NCI-H187 treated with DMSO at 0.1 percent for 48 hours (cell line): ENCODE measurements around the gene MAML1.
"Not testable (repeated sequence)": the region's sequence is repeated elsewhere in the genome, so short reads cannot be mapped to it uniquely, and the experiment has no call there.

ENCODE experiments used
- DNase-seq: peaks from one replicate; lab custom pipeline; 2025; lab: John Stamatoyannopoulos, UW

MAML1 gene

DNA sequence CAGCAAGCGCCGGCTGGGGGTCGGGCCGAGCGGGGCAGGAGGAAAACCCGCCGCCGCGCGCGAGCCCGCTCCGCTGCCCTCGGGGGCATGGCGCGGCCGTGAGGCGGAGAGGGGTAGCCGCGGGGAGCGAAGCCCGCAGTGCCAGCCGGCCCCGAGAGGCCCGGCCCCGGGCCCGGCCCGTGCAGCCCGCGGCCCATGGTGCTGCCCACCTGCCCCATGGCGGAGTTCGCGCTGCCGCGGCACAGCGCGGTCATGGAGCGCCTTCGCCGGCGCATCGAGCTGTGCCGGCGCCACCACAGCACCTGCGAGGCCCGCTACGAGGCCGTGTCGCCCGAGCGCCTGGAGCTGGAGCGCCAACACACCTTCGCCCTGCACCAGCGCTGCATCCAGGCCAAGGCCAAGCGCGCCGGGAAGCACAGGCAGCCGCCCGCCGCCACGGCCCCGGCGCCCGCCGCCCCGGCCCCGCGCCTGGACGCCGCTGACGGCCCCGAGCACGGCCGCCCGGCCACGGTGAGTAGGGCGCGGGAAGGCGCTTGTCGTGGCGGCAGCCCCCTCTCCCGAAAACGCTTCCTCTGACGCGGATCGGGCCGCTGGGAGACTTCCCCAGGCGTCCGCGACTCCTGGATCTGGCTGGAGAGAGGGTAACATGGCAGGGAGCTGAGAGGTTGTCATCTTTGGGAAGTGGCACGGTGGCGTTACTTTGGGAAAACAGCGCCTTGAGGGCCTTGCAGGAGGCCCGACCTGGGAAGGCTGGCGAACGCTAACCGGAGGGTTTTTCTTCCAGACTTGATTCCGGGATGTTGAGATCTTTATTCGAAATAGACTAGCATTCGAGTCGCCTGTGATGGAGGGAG, 523 bp downstream of the MAML1 start:
- no peak for DNase-seq

- DNase-seq = no peak
Observed at GRCh38 chr5:179733772-179734126, 1.1 kb downstream of the MAML1 start.

DNA sequence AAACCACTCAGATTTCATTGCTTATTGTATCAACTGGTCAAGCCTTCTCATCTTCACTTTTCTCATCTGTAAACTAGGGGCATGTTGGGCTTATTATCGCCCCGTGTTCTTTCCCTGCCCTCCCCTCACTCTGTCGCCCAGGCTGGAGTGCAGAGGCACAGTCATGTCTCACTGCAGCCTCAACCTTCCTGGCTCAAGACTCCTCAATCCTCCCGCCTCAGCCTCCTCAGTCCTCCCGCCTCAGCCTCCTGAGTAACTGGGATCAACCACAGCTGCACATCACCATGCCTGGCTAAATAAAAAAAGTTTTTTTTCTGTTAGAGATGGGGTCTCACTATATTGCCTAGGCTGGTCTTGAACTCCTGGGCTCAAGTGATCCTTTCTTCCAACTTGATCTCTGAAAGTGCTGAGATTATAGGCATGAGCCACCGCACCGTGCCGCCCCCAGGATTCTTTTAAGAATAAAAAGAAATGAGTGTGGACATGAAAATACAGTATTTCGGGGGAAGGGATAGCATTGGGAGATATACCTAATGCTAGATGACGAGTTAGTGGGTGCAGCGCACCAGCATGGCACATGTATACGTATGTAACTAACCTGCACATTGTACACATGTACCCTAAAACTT, 2.0 kb downstream of the MAML1 start:
- no peak for DNase-seq

- DNase-seq = no peak
Observed at GRCh38 chr5:179738742-179739141, 6.1 kb downstream of the MAML1 start.

DNA sequence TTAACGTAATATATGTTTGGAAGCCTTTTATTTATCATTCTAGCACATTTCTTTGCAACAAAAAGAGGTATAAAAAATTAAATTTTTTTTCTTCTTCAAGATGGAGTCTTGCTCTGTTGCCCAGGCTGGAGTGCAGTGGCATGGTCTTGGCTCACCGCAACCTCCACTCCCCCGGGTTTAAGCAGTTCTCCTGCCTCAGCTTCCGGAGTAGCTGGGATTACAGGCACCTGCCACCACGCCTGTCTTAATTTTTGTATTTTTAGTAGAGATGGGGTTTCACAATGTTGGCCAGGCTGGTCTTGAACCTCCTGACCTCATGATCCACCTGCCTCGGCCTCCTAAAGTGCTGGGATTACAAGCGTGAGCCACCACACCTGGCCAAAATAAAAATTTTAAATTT, 11.5 kb downstream of the MAML1 start:
- DNase-seq = not testable (repeated sequence)

DNA sequence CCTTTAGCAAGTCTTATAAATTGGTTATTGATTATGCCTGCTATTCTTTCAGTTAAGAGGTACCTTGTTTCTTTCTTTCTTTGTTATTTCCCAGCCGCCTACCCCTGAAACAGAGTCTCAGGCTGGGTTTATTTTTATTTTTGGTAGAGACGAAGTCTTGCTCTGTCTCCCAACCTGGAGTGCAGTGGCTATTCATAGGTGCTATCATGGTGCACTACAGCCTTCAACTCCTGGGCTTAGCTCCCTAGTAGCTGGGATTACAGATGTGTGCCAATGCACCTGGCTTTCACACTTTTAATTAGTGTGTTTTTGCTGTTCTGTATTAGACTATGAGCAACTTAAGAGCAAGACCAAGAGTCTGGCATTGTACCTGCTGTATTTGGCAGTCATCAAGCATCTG, 14.2 kb downstream of the MAML1 start:
- DNase-seq = no peak

DNA sequence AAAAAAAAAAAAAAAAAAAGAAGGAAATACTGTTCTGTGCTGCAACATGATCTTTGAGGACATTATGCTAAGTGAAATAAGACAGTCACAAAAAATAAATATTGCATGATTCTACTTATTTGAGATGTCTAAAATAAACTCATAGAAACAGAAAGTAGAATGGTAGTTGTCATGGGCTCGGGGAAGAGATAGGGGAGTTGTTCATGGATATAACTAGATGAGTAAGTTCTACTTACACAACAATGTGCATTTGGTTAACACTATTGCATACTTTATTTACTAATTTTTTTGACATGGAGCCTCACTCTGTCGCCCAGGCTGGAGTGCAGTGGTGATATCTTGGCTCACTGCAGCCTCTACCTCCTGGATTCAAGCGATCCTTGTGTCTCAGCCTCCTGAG, 15.2 kb downstream of the MAML1 start:
- DNase-seq = no peak

- no peak for DNase-seq
Observed at GRCh38 chr5:179749857-179750508, 17.4 kb downstream of the MAML1 start.

DNA sequence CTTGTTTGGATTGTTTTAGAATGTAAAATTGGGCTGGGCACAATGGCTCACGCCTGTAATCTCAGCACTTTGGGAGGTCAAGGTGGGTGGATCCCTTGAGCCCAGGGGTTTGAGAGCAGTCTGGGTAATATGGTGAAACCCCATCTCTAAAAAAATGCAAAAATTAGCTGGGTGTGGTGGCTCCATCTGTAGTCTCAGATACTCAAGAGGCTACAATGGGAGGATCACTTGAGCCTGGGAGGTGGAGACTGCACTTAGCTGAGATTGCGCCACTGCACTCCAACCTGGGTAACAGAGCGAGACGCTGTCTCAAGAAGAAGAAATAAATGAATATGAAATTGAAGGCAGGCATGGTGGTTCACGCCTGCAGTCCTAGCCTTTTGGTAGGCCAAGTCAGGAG, 21.3 kb downstream of the MAML1 start:
- no peak for DNase-seq

DNA sequence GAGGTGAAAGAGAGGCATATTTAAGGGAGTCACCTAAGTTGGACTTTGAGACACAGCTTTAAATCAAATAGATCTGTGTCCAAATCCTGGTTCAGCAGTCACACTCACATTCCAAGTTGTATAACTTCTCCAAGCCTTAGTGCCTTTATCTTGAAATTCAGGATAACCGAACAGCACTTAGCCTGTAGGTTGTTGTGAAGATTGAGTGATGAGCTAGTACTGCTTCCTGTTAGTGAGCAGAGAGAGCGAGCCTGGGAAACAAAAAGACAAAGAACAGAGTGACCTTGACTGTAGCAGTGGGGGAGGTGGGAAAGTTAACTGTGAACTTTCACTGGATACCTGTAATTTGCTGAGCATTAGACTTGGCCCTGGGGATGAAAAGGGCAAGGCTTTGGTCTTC, 22.4 kb downstream of the MAML1 start:
- no peak for DNase-seq

- no peak for DNase-seq
Observed at GRCh38 chr5:179758955-179759354, 26.3 kb downstream of the MAML1 start.

GRCh38 chr5:179759581-179760551, 27.2 kb downstream of the MAML1 start:
- no peak for DNase-seq

DNA sequence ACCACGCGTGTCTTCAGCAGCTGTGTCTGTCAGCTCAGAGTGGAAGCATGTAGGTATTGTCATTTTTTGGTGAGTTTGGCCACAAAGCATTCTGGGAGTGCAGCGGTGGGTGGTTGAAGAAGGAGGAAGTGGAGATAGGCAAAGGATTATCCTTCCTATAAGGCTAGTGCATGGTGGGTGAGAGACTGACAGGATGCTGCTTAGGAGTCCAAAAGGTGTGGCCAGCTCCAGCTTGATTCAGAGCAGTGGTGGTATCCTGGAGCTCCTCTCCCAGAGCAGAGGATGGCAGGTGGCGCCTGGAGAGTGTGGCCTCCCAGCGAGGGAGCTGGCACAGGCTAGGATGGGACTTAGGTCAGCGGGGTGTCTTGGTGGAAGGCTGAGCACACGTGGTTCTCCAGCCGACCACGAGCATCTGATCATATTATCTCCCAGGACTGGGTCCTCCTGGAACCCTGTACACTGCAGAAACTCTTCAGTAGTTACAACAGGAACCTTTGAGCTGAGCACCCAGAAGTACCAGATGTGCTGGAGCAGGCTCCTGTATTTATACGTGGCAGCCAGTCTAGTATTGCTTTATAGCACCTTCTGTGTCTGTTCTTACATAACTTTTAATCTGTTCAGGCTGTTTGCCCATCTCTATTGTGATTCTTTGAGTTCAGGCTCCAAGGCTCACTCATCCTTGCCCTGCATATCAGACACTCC, 29.6 kb downstream of the MAML1 start:
- DNase-seq = no peak

GRCh38 chr5:179762781-179763176, 30.2 kb downstream of the MAML1 start:
- no peak for DNase-seq

DNA sequence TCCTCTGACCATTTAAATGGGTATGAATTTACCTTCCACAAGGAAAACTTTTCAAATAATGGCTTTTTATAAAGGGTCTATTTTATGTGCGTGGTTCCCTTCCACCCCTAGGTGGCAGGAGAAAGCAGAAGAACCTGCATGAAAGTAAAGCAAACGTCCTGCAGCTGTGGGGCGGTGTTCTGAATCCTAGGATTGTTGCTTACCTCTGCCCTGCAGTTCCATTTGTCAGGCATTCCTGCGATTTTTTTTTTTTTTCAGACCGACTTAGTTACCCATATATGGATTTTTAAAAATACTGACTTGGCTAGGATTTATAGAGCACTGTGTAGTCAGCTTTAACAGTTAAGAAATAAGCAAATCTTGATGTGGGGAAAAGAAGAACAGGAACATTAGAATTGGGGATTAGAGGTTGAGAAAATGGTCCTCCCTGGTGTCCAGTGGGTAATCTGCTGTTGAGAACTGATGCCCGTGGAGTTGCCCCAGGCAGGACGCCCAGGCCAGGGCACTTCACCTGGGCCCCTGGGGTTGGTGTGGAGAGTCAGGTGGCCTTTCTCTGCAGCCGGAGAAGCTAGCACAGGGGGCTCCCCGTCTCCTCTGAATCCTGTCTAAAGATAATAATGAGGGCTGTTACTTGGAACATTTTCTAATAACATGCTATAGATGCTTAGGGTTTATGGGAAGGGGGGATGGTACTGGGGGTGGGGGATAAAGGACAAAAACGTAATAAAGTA, 30.8 kb downstream of the MAML1 start:
- DNase-seq = no peak

- no peak for DNase-seq
Observed at GRCh38 chr5:179764056-179764455, 31.4 kb downstream of the MAML1 start.

DNA sequence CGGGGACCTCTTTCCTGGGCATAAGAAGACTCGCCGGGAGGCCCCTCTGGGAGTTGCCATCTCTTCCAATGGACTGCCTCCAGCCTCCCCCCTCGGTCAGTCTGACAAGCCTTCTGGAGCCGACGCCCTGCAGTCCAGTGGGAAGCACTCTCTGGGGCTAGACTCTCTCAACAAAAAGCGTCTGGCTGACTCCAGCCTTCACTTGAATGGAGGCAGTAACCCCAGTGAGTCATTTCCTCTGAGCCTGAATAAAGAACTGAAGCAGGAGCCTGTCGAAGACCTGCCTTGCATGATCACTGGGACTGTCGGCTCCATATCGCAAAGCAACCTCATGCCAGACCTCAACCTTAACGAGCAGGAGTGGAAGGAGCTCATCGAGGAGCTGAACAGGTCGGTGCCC, 32.8 kb downstream of the MAML1 start:
- no peak for DNase-seq

DNA sequence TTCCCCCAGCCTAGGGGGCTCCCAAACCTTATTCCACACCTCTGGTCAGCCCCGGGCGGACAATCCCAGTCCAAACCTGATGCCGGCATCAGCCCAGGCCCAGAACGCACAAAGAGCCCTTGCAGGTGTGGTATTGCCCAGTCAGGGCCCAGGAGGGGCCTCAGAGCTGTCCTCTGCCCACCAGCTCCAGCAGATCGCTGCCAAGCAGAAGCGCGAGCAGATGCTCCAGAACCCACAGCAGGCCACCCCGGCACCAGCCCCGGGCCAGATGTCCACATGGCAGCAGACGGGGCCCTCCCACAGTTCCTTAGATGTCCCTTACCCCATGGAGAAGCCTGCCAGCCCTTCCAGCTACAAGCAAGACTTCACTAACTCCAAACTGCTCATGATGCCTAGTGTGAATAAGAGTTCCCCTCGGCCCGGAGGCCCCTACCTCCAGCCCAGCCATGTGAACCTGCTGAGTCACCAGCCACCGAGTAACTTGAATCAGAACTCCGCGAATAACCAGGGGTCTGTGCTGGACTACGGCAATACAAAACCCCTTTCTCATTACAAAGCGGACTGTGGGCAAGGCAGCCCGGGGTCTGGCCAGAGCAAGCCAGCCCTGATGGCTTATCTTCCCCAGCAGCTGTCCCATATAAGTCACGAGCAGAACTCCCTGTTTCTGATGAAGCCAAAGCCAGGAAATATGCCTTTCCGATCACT, 33.6 kb downstream of the MAML1 start:
- no peak for DNase-seq

DNA sequence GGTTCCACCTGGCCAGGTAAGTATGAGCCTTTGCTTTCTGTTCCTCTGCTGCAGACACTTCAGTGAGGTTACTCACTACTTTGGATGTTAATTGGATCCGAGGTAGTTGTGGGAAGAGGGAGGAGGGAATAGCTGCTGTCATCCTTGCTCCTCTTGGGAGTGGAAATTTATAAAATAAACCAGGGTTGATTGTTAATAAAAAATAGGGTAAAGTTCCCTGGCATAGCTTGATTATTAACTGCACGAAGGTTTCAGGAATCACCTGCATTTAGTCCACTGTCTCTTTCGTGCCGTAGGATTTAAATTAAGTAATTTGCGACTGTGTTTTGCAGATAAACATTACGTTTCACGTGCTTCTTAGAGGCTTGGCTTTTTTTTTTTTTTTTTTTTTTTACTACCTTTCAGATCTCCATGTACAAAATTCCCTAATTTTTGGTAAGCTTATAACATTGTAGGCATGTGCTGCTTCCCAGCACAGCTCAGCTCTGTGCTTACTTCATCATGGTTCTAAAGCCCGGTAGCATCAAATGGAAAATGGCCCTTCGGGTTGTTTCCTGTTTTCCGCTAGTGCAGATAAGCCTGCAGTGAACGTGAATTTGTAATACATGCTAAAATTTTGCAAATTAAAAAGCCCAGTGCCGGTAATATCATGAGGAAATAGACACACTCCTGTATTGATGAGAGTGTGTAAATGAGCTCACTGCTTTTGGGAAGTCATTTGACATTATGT, 34.3 kb downstream of the MAML1 start:
- DNase-seq = no peak
